GM10266 (cell line): Measurements from ENCODE around the gene ELOB.

ENCODE experiments used
- DNase-seq: peaks from one replicate; pipeline ENCODE4 v3.0.0; 2012; ENCODE audit errors: extremely low spot score
- CTCF ChIP-seq: IDR thresholded peaks from 2 replicates; pipeline ENCODE4 v1.5.1; 2012; ENCODE audit warnings: mild to moderate bottlenecking, low read depth; ENCODE audit not compliant: control insufficient read depth, insufficient read depth; ENCODE audit errors: missing control alignments

Gene ELOB

GRCh38 chr16:2742323-2743006, 34.6 kb downstream of the ELOB start:
- no peak for TF ChIP-seq CTCF

GRCh38 chr16:2741168-2741567, 35.9 kb downstream of the ELOB start:
- TF ChIP-seq CTCF: no peak
- no peak for DNase-seq

More at GRCh38 chr16:2742323-2743006, 34.6 kb downstream of the ELOB start:
- DNase-seq: no peak

GRCh38 chr16:2740476-2740875, 36.6 kb downstream of the ELOB start:
- TF ChIP-seq CTCF: no peak

GRCh38 chr16:2739625-2740430, 37.3 kb downstream of the ELOB start:
- DNase-seq: no peak
- TF ChIP-seq CTCF: no peak

More at GRCh38 chr16:2740476-2740875, 36.6 kb downstream of the ELOB start:
- DNase-seq: no peak

GRCh38 chr16:2738615-2739014, 38.5 kb downstream of the ELOB start:
- no peak for DNase-seq
- no peak for TF ChIP-seq CTCF

GRCh38 chr16:2737895-2738418, 39.1 kb downstream of the ELOB start:
- no peak for TF ChIP-seq CTCF
- no peak for DNase-seq

- TF ChIP-seq CTCF: no peak
- DNase-seq: no peak
Measured at GRCh38 chr16:2737238-2737605, 39.9 kb downstream of the ELOB start.
